GM19023 (cell line): ENCODE measurements around the gene GNB1.

Source experiments
- ATAC-seq: cut with Tn5 transposase; IDR thresholded peaks from one replicate; pipeline ENCODE4 v1.9.1; 2021; ENCODE audit warnings: mild to moderate bottlenecking, moderate library complexity; ENCODE audit not compliant: unreplicated experiment

The GNB1 gene

GRCh38 chr1:1768249-1768992 is 122.5 kb downstream of the GNB1 start:
- no peak for ATAC-seq

GRCh38 chr1:1764876-1765470 is 125.9 kb downstream of the GNB1 start:
- no peak for ATAC-seq

GRCh38 chr1:1763657-1764621 is 126.9 kb downstream of the GNB1 start:
- ATAC-seq: no peak

GRCh38 chr1:1761504-1762376 is 129.1 kb downstream of the GNB1 start:
- no peak for ATAC-seq

- no peak for ATAC-seq
These were observed 130.2 kb downstream of the GNB1 start for GRCh38 chr1:1760715-1761114.

GRCh38 chr1:1760345-1760650 is 130.6 kb downstream of the GNB1 start:
- no peak for ATAC-seq

GRCh38 chr1:1759456-1760344 is 131.2 kb downstream of the GNB1 start:
- no peak for ATAC-seq

GRCh38 chr1:1758692-1759455 is 132.0 kb downstream of the GNB1 start:
- no peak for ATAC-seq

- ATAC-seq: no peak
These were observed 132.7 kb downstream of the GNB1 start for GRCh38 chr1:1758059-1758621.

- no peak for ATAC-seq
These were observed 133.3 kb downstream of the GNB1 start for GRCh38 chr1:1757422-1758058.

GRCh38 chr1:1756661-1757421 is 134.0 kb downstream of the GNB1 start:
- no peak for ATAC-seq

- no peak for ATAC-seq
These were observed 135.0 kb downstream of the GNB1 start for GRCh38 chr1:1755852-1756251.

- no peak for ATAC-seq
These were observed 135.5 kb downstream of the GNB1 start for GRCh38 chr1:1755426-1755825.

- no peak for ATAC-seq
These were observed 136.7 kb downstream of the GNB1 start for GRCh38 chr1:1754051-1754815.

- ATAC-seq: no peak
These were observed 137.3 kb downstream of the GNB1 start for GRCh38 chr1:1753607-1754005.

- ATAC-seq: no peak
These were observed 138.0 kb downstream of the GNB1 start for GRCh38 chr1:1752636-1753606.
